Thoracic aorta (tissue), 2 donors: ENCODE data around the gene TM4SF4. TPM values are rescaled to one million over a fixed set of nuclear protein-coding genes. Genes with fewer than 3 reads are reported as not detected.

Source experiments
- ATAC-seq: fragments of 150-250 bp; one replicate; pipeline ENCODE4 v1.8.0; 2017; ENCODE audit warnings: low read depth; ENCODE audit not compliant: insufficient number of reproducible peaks, low FRiP score
- DNase-seq: peaks from one replicate; pipeline ENCODE4 v3.0.0-alpha.2; 2020; ENCODE audit warnings: low spot score
- H3K27ac ChIP-seq, 2 donors: fragments of 200-600 bp; sonication (generic); 1 replicate in 1 of 2; 2 replicates in 1 of 2; pipeline ENCODE4 v1.5.1; 2016; ENCODE audit warnings: mild to moderate bottlenecking in 2 of 2, moderate library complexity in 2 of 2
- H3K27me3 ChIP-seq: fragments of 200-600 bp; sonication (generic); replicated peaks from 2 replicates; pipeline ENCODE4 v1.6.0; 2016; ENCODE audit warnings: mild to moderate bottlenecking; ENCODE audit not compliant: insufficient read depth
- H3K36me3 ChIP-seq: fragments of 200-600 bp; sonication (generic); one replicate; pipeline ENCODE4 v1.5.1; 2016
- H3K4me1 ChIP-seq, 2 donors: fragments of 200-600 bp; sonication (generic); 1 replicate in 1 of 2; 2 replicates in 1 of 2; pipeline versions ENCODE4 v1.5.1 to v1.6.0; 2016; ENCODE audit warnings: low read depth in 2 of 2, mild to moderate bottlenecking in 1 of 2; ENCODE audit not compliant: control insufficient read depth in 1 of 2
- H3K4me3 ChIP-seq: fragments of 200-600 bp; sonication (generic); 2 replicates; pipeline ENCODE4 v1.5.1; 2016; ENCODE audit warnings: mild to moderate bottlenecking
- H3K9me3 ChIP-seq: fragments of 200-600 bp; sonication (generic); 2 replicates; pipeline ENCODE4 v1.5.1; 2016
- total RNA-seq, 2 donors: library from RNA; depleted of rRNA; stranded (reverse); fragments of >200 nt; gene quantifications; one replicate each; pipeline versions ENCODE4 v1.1.0 to v1.2.3, GENCODE V29; 2016
- TF ChIP-seq, protein P1 (sequence below): fragments of 200-600 bp; sonication (generic); IDR thresholded peaks from one replicate; pipeline ENCODE4 v1.5.1; 2019; ENCODE audit warnings: antibody characterized with exemption

The TM4SF4 gene
- total RNA-seq, 2 donors from 2014 or later: not detected

DNA sequence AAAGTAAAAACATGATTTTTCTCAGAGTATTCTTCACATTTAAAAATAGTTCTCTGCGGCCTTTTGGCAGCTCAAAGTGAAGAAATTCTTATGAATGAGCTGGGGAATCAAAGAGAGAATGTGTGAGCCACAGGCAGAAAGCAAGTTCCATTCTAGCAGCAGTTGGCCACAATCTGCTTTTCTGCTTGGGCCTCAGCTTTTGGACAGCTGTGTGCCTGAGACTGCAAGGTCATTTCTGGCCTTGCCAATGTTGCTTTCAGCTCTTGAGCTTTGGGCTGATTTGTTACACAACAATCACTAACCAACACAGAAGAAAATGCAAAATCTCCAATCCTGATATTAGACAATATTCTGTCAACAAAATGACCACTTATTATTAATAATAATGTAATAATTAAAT, 14.4 kb upstream of the TM4SF4 start:
- Histone ChIP-seq H3K9me3 (no peaks in the 10 kb centered on the region), H3K4me3 (no peak overlapping the region), H3K4me1 (peaks cover 25 to 36% of the 10 kb centered on the region in 2 donors), H3K36me3 (no peaks in the 10 kb centered on the region), H3K27ac (peak overlapping the region; percentile 75 to 91), H3K27me3 (no peaks in the 10 kb centered on the region)
- peak; percentile 67 for ATAC-seq
- TF ChIP-seq, protein P1, sequence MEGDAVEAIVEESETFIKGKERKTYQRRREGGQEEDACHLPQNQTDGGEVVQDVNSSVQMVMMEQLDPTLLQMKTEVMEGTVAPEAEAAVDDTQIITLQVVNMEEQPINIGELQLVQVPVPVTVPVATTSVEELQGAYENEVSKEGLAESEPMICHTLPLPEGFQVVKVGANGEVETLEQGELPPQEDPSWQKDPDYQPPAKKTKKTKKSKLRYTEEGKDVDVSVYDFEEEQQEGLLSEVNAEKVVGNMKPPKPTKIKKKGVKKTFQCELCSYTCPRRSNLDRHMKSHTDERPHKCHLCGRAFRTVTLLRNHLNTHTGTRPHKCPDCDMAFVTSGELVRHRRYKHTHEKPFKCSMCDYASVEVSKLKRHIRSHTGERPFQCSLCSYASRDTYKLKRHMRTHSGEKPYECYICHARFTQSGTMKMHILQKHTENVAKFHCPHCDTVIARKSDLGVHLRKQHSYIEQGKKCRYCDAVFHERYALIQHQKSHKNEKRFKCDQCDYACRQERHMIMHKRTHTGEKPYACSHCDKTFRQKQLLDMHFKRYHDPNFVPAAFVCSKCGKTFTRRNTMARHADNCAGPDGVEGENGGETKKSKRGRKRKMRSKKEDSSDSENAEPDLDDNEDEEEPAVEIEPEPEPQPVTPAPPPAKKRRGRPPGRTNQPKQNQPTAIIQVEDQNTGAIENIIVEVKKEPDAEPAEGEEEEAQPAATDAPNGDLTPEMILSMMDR: no peak
- no peak for DNase-seq

DNA sequence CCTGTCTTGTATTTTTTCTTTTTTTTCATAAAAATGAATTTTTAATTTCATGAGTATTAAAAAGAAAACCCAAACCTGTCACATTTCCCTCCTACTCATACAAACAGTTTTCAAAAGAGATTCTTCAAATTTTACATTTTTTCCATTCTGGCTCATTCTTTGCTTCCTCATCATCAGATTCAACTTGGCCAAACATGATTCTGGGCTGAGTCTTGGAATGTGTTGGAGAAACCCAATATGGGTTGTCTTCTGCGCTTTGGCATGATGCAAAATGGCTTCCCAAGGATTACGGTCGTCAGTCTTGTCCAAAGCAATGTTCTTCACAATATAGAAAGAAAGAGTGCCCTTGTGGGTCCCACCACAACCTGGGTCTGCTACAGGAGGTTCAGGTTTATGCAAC, 12.4 kb upstream of the TM4SF4 start:
- no peak for ATAC-seq
- Histone ChIP-seq H3K36me3 (no peaks in the 10 kb centered on the region), H3K4me3 (no peak overlapping the region), H3K9me3 (no peaks in the 10 kb centered on the region), H3K4me1 (peaks cover 30 to 53% of the 10 kb centered on the region in 2 donors), H3K27ac (peak overlapping the region; percentile 47 to 56), H3K27me3 (no peaks in the 10 kb centered on the region)
- TF ChIP-seq, protein P1: no peak
- no peak for DNase-seq

DNA sequence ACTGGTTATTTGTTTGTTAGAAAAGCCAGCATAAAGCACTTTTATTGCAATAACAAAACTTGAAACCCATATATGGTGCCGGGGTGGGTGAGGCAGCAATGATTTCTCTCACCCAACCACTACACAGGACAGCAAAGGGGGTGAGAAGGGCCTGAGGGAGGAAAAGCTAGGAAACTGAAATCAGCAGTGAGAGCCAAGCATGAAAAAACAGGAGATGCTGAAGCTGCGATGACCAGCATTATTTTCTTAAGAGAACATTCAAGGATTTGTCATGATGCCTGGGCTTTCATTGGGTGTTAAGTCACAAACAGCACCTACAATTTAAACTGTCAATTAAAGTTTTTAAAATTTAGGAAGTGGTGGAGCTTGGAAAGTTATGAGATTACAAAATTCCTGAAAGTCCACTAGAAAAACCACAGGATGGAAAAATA, 11.9 kb upstream of the TM4SF4 start:
- Histone ChIP-seq H3K4me3 (no peak overlapping the region), H3K36me3 (no peaks in the 10 kb centered on the region), H3K4me1 (peaks cover 30 to 58% of the 10 kb centered on the region in 2 donors), H3K27me3 (no peaks in the 10 kb centered on the region), H3K9me3 (no peaks in the 10 kb centered on the region), H3K27ac (peak overlapping the region; percentile 47 to 56)
- DNase-seq (no peak), ATAC-seq (no peak)
- TF ChIP-seq, protein P1: no peak

DNA sequence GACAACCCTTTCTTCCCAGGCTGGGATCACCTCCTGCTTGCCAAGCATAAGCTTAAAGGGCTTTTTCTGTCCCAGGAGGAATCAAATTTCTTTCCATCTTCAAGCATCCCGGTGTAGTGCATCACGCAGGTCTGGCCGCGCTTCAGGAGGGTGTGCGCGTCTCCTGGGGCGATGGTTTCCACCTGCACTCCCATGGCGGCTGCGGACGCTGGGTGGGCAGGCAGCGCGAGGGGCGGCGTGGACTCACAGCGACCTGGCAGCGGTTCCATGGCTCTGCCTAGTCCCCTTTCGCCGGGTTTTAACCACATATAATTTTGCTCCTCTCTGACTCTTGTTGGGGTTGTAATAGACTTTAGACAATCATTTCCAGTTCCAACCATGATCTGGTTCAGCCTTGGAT, 10.6 kb upstream of the TM4SF4 start:
- Histone ChIP-seq H3K4me1 (peaks cover 30 to 58% of the 10 kb centered on the region in 2 donors), H3K36me3 (no peaks in the 10 kb centered on the region), H3K9me3 (no peaks in the 10 kb centered on the region), H3K27me3 (no peaks in the 10 kb centered on the region), H3K4me3 (no peak overlapping the region), H3K27ac (no peak overlapping the region)
- DNase-seq: no peak
- no peak for ATAC-seq
- TF ChIP-seq, protein P1: no peak

DNA sequence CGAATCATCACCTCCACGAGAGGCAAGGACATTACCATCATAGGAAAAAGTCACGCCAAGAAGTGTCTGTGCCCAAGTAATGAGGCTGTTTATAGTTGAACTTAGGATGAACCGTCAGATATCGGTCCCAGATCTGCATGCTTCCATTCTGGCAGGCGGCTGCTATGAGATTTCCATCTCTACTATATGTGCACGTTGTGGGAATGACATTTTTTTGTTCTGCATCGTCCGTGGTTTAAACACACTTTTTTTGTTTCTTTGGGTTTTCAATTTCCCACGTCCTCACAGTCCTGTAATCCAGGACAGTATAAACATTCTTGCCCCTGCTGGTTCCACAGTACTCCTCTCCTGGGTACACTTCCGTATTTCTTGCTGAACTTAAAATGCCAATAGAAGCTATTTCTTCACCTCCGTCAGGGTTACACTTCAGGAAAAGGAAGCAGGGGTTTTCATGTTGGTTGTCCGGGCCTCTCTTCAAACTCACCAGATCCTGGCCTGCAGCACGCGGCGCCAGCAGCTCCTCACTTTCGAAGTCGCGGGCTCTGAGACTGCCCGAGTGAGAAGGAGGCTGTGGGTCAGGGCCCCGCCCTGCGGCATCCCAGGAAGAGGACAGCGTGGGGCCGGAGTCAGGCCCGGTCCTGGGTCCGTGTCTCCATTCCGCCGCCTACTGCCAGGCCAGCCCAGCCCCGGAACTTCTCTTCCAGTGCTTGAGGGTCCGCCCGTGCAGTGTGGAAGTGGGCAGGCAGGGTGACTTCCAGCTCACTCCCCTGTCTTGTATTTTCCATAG, 9.8 kb upstream of the TM4SF4 start:
- Histone ChIP-seq H3K9me3 (no peaks in the 10 kb centered on the region), H3K36me3 (no peaks in the 10 kb centered on the region), H3K27ac (no peak overlapping the region), H3K27me3 (no peaks in the 10 kb centered on the region), H3K4me1 (peaks cover 25 to 54% of the 10 kb centered on the region in 2 donors), H3K4me3 (no peak overlapping the region)
- TF ChIP-seq, protein P1: no peak
- DNase-seq (no peak), ATAC-seq (no peak)
